Hematopoietic multipotent progenitor cell treated with erythropoietin and hydrocortisone succinate and interleukin-3 and kit ligand, for 15 days (in vitro differentiated cells): ENCODE measurements around the gene MRPS24.
"Not testable (repeated sequence)": the region's sequence is repeated elsewhere in the genome, so short reads cannot be mapped to it uniquely, and the experiment has no call there.

ENCODE experiments used
- DNase-seq: peaks from one replicate; pipeline ENCODE4 v3.0.0-alpha.2; 2015; ENCODE audit warnings: low spot score

MRPS24 gene

DNA sequence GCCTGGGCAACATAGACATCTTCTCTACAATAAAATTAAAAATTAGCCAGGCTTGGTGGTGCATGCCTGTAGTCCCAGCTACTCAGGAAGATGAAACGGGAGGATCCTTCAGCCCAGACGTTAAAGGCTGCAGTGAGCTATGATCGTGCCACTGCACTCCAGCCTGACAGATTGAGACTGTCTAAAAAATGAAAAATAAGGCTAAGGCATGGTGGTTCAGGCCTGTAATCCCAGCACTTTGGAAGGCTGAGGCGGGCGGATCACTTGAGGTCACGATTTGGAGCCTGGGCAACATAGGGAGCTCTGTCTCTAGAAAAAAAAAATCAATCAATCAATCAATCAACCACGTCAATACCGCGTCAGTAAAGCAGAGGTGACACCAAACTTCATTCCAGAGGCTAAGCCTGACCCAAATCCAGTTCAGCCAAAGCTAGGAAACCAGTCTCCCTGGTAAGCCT is 31.1 kb downstream of the MRPS24 start:
- DNase-seq: no peak

DNA sequence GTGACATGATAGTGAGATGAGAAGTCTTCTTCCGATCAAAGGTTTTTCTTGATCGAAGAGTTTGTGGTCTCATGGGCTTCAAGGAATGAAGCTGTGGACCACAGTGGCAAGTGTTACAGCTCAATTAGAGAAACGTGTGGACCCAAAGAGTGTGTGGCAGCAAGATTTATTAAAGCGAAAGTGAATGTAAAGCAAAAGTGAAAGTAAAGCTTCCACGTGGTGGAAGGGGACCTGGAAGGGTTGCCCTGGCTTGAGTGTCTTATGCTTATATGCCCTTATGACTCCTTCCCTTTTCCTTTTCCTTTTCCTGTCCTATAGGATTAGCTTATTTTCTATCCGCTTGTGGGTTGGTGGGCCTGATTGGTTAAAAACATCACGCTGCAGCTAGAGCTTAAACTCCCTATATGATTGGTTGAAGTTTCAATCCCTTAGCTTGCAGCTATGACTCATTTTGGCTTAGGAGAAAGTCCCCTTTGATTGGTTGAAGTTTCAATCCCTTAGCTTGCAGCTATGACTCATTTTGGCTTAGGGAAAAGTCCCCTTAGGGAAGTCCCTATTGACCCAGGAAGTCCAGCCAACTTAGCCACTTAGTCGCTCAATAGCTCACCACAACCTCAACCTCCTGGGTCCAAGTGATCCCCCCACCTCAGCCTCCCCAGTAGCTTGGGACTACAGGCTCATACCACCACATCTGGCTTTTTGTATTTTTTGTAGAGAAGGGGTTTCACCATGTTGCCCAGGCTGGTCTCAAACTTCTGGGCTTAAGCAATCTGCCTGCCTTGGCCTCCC is 34.7 kb downstream of the MRPS24 start:
- DNase-seq: peak; percentile 65

DNA sequence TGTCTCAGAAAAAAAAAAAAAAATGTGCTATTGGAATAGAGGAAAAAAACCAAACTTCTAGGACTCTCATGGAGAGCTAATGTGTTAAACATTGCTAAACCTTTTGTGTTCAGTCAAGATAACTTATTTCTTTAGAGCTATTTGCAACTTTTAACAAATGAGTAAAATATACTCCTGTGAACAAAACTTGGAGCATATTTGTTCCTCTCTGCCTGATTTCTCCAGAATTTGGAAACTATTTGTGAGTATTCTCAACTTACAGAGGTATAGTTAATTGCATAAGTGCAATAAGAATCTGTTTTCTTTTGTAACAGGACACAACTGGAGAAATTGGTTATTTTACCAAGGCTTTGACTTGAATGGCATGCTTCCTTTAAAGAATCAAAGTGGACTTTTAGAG is 38.4 kb downstream of the MRPS24 start:
- DNase-seq: not testable (repeated sequence)

DNA sequence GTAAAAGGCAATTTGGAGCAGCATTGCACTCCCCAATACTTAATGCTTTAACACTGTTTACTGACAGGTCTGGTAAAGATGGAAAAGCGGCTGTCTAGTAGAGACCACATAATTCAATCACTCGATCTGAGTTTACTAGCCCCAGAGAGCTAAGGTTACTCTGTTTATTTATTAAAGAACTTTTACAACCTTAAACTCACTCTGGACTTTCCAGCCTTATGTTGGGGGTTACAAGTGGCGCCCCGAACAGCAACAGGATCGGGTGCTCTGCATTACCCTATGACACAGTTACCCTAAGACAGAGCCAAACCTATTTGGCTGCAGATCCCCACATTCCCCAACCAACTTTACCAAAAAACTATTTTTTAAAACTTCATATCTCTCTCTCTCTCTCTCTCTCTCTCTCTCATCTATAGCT is 43.9 kb downstream of the MRPS24 start:
- DNase-seq: no peak

DNA sequence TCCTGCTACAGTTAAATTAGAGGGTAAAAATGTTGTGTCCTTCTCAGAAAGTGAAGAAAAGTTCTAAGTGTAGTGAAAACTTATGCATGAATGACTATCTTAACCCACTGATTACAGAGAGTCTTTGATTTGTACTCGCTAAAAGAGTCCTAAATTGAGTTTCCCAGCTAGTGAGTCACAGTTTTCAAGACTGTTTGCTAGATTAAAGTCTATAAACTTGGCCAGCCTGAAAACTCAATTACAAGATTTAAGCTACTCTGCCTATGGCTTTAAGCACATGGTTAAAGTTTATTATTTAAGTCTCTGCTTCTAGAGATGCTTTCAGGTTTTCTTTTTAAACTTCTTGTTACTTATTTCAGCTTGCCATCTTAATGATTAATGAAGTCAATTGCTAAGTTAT is 44.4 kb downstream of the MRPS24 start:
- no peak for DNase-seq

DNA sequence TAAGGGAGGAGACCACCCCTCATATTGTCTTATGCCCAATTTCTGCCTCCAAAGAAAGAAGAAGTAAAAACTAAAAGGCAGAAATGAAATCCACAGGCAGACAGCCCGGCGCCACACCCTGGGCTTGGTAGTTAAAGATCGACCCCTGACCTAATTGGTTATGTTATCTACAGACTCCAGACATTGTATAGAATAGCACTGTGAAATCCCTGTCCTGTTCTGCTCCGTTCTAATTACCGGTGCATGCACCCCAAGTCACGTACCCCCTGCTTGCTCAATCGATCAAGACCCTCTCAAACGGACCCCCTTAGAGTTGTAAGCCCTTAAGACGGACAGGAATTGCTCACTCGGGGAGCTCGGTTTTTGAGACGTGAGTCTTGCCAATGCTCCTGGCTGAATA is 44.8 kb downstream of the MRPS24 start:
- DNase-seq: not testable (repeated sequence)

DNA sequence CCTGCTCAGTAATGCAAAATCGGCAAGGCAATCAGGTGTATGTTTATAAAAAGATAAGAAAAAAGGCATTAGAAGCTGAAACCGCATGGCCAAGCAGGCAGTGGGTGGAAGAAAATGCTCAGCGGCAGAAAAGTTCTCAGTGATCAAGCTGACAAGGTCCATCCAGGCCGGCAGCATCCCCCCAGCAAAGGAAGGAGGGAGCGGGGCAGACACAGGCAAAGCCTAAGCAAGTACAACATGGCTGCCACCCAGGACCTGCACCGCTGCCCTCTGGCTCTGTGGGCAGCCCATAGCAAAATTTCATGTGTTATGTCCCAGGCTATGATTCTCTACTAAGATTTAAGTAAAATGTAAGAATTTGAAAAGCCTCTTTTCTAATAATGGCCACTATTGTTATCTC is 45.4 kb downstream of the MRPS24 start:
- DNase-seq: no peak

DNA sequence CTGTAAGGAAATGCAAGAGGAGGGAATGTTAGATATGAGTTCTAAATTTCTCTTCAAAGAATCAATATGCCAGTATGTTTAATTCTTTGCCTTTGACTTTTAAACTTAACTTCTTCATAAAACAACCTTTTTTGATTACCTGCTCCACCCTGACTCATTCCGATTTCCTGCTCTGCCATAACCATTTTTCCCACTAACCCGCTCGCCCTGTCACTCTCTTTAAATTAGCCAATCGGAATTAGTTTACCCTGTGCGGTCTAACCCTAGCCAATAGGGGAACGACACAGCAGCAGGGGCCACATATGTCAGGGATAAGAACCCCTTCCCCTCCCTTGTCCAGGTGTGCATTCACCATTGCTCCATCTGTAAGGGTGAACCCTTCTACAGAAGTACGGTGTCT is 45.9 kb downstream of the MRPS24 start:
- not testable (repeated sequence) for DNase-seq
